Measurements from ENCODE around the gene NAA80. TPM values are rescaled to one million over a fixed set of nuclear protein-coding genes. Genes with fewer than 3 reads are reported as not detected.
A peak's percentile ranks its signal among the peaks of the same experiment; 100 is the strongest.

The NAA80 gene
- total RNA-seq, 1 experiment from 2014 or later, result 6.0 TPM

DNA sequence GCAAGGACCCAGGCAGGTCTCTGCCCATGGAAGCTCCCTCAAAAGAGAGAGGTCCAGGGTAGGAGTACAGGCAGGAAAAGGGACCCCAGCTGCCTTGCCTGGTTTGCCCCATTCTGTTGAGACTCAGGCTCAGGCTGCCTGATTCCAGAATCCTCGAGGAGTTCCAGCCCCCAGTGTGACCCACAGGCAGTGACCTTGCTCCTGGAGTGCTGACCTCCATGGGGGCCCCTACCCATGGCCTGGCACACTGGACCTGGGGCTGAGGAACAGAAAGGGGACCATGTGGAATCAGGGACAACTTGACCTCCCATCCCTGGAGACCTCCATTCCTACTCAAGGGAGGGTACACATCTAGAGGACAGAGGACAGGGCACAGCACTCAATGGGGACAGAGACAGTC lies 33.6 kb downstream of the NAA80 start:
- no peaks in the 10 kb centered on the region for H4K20me1 ChIP-seq (ENCODE audit: control insufficient read depth, insufficient read depth, insufficient read length)
- peak overlapping the region; percentile 51 for H3K18ac ChIP-seq (ENCODE audit: insufficient read length, low read depth, low read length)
- H3K23ac ChIP-seq (ENCODE audit: insufficient read length, low read depth, low read length), result no peak overlapping the region
- WGBS (ENCODE audit: extremely low coverage, insufficient read length, low lambda C conversion rate), result no CpG with 5 or more reads among the region's 1 CpG
- H3K27me3 Mint-ChIP-seq (ENCODE audit: low read depth), result peaks cover 3% of the 10 kb centered on the region; the same call in 1 of the 2 replicates
- H3K14ac ChIP-seq (ENCODE audit: insufficient read depth, low read length), result peak overlapping the region; percentile 55; the same call in 1 of the 2 replicates
- peak overlapping the region; percentile 55 for H2BK12ac ChIP-seq (ENCODE audit: insufficient read length, low read depth, low read length)
- peak overlapping the region in 2 of 3 experiments; percentile 77 to 87; a peak in 2 of 7 replicates for H3K27ac Mint-ChIP-seq
- no peak overlapping the region for H2BK20ac ChIP-seq (ENCODE audit: low read depth, low read length, poor library complexity, severe bottlenecking)
- no peak overlapping the region for H2BK15ac ChIP-seq (ENCODE audit: low read depth, low read length)
- peaks cover 5% of the 10 kb centered on the region; the same call in 1 of the 2 replicates for H3K4me1 ChIP-seq (ENCODE audit: insufficient read depth, low read length)
- peak overlapping the region; percentile 36 for H4K91ac ChIP-seq (ENCODE audit: insufficient read length, low read depth, low read length)
- no peak overlapping the region for H3K4me2 ChIP-seq (ENCODE audit: insufficient read depth, insufficient read length, low read length)
- H3K27ac ChIP-seq (ENCODE audit: insufficient read length, low read depth, low read length), result no peak overlapping the region
- peak overlapping the region in 1 of 2 experiments; percentile 31; a peak in 1 of 5 replicates for H3K4me3 Mint-ChIP-seq
- H3K27me3 ChIP-seq (ENCODE audit: insufficient read depth, low read length), result no peaks in the 10 kb centered on the region
- H2AFZ ChIP-seq (ENCODE audit: low read length), result no peak overlapping the region
- no peaks in the 10 kb centered on the region for H3K36me3 Mint-ChIP-seq (ENCODE audit: insufficient read depth in 1 of 3, low read depth in 3 of 3)
- peaks cover 48 to 70% of the 10 kb centered on the region in 2 experiments for H3K4me1 Mint-ChIP-seq
- H2BK120ac ChIP-seq (ENCODE audit: low read depth, low read length, poor library complexity, severe bottlenecking), result no peak overlapping the region
- H3K9me3 ChIP-seq (ENCODE audit: control insufficient read depth, low read depth, low read length), result no peaks in the 10 kb centered on the region
- H4K8ac ChIP-seq (replicated peaks; ENCODE audit: insufficient read length, low read depth, low read length), result no peak overlapping the region
- H2AK5ac ChIP-seq (ENCODE audit: insufficient read length, low read length), result no peak overlapping the region
- no peaks in the 10 kb centered on the region for H3K79me1 ChIP-seq (ENCODE audit: insufficient read depth, low read depth, low read length, poor library complexity, severe bottlenecking)
- no peak for DNase-seq
- H3K56ac ChIP-seq (ENCODE audit: insufficient read length, low read depth, low read length), result no peak overlapping the region
- no peak overlapping the region for H3T11ph ChIP-seq (ENCODE audit: low read length)
- no peak overlapping the region; the same call in 1 of the 2 replicates for H3K4ac ChIP-seq (ENCODE audit: low read depth, low read length)
- H4K5ac ChIP-seq (ENCODE audit: insufficient read length, low read depth, low read length), result no peak overlapping the region
- H3K79me2 ChIP-seq (ENCODE audit: insufficient read depth, low read length), result no peaks in the 10 kb centered on the region
- TF ChIP-seq CTCF (conservative IDR thresholded peaks at IDR 0.05), result no peak
- no peaks in the 10 kb centered on the region for H3K9me3 Mint-ChIP-seq
- H2BK5ac ChIP-seq (ENCODE audit: insufficient read length, low read length), result no peak overlapping the region
- H3K9ac ChIP-seq (ENCODE audit: extremely low read depth, insufficient read length, low read length), result no peak overlapping the region
- no peaks in the 10 kb centered on the region for H3K23me2 ChIP-seq (ENCODE audit: insufficient read length, low read depth, low read length, poor library complexity, severe bottlenecking)

Data from H9 (cell line).